ENCODE data around the gene YTHDF1. TPM values are rescaled to one million over a fixed set of nuclear protein-coding genes. Genes with fewer than 3 reads are reported as not detected.

YTHDF1 gene
- total and polyA plus RNA-seq, 2 of the 8 experiments (the other 6 are each of a cell fraction or from before 2014, with no cell fraction given) = 32.8 to 66.0 TPM

GRCh38 chr20:63148696-63149095 is 67.2 kb downstream of the YTHDF1 start:
- ChIA-PET POLR2A (ENCODE audit: partially characterized antibody) (no interaction called here), CTCF (ENCODE audit: partially characterized antibody) (interaction anchor here (0.7 to 1.2 kb wide), 4 partner anchors 9 to 178 kb away, joined by 3 read pairs; no protein-coding TSS in a partner anchor)
- WGBS, 2 experiments (ENCODE audit: extremely low coverage in 1 of 2, insufficient coverage in 1 of 2, insufficient read length in 1 of 2, insufficient replicate concordance in 2 of 2, low coverage in 1 of 2, low lambda C conversion rate in 2 of 2, missing lambda C conversion rate in 1 of 2) = 90% methylated on average over 11 of the region's 11 CpGs; no CpG with 5 or more reads in 1 of the 2 experiments

More at GRCh38 chr20:63148696-63149095, 67.2 kb downstream of the YTHDF1 start:
- Histone ChIP-seq H4K91ac (replicated peaks; ENCODE audit: insufficient read length, low read length) (no peak overlapping the region), H3K23ac (ENCODE audit: insufficient read length) (no peak overlapping the region), H3K36me3 (ENCODE audit: control insufficient read depth in 2 of 4, insufficient read depth in 4 of 4, low read length in 3 of 4) (no peaks in the 10 kb centered on the region), H3K27ac (ENCODE audit: low read depth, low read length) (no peak overlapping the region), H4K8ac (ENCODE audit: extremely low read depth, insufficient read depth, low read length) (no peak overlapping the region), H2BK12ac (ENCODE audit: low read depth, low read length) (no peak overlapping the region), H3K23me2 (ENCODE audit: low read depth, low read length) (no peaks in the 10 kb centered on the region), H3K9ac (replicated peaks in 1 of 4; ENCODE audit: extremely low read depth in 1 of 4, low read depth in 3 of 4, low read length in 3 of 4) (no peak overlapping the region), H3K14ac (ENCODE audit: insufficient read length) (no peak overlapping the region), H3K56ac (replicated peaks; ENCODE audit: insufficient read length, low read depth, low read length) (no peak overlapping the region), H2AK5ac (ENCODE audit: low read depth, low read length) (no peak overlapping the region), H3K4me1 (replicated peaks in 1 of 4; ENCODE audit: control insufficient read depth in 3 of 4, insufficient read depth in 4 of 4, low read length in 3 of 4) (no peaks in the 10 kb centered on the region), H3K27me3 (replicated peaks in 1 of 4; ENCODE audit: control insufficient read depth in 3 of 4, extremely low read depth in 1 of 4, insufficient read depth in 3 of 4, low read length in 3 of 4) (0 out of 7 replicates have a peak, but pooled peaks cover 0 to 2% (median 0%) of the 10 kb centered on the region in 4 experiments), H2BK15ac (ENCODE audit: low read length) (no peak overlapping the region), H2BK20ac (ENCODE audit: low read length) (no peak overlapping the region), H2AFZ (ENCODE audit: low read length) (no peak overlapping the region), H3K4me3 (ENCODE audit: extremely low read depth in 1 of 4, insufficient read depth in 2 of 4, low read depth in 3 of 4, low read length in 4 of 4) (no peak overlapping the region), H3K18ac (ENCODE audit: extremely low read depth, low read length) (no peak overlapping the region), H3K4ac (replicated peaks; ENCODE audit: insufficient read length, low read depth, low read length) (no peak overlapping the region), H4K5ac (ENCODE audit: insufficient read length, low read depth, low read length) (no peak overlapping the region), H3K79me2 (ENCODE audit: control insufficient read depth in 1 of 2, insufficient read depth in 2 of 2, low read length in 2 of 2) (no peaks in the 10 kb centered on the region), H4K20me1 (replicated peaks in 1 of 2; ENCODE audit: control insufficient read depth in 1 of 2, insufficient read depth in 2 of 2, low read length in 2 of 2) (no peaks in the 10 kb centered on the region), H3K4me2 (ENCODE audit: insufficient read depth in 1 of 2, low read depth in 2 of 2, low read length in 2 of 2) (no peak overlapping the region), H2BK5ac (ENCODE audit: low read depth, low read length) (no peak overlapping the region), H3K9me3 (ENCODE audit: insufficient read depth in 2 of 2, low read depth in 1 of 2, low read length in 1 of 2) (peaks cover 8 to 19% of the 10 kb centered on the region in 2 experiments), H2BK120ac (replicated peaks; ENCODE audit: low read depth, low read length) (no peak overlapping the region), H3K79me1 (ENCODE audit: low read depth, low read length) (no peaks in the 10 kb centered on the region)
- DNase-seq (ENCODE audit: low read depth in 1 of 2, low spot score in 2 of 2) = no peak
- FAIRE-seq = no peak
- TF ChIP-seq NRF1 (IDR thresholded peaks at IDR 0.05; ENCODE audit: low read depth, low read length) (no peak), CTBP2 (IDR thresholded peaks at IDR 0.05; ENCODE audit: borderline replicate concordance, insufficient read depth, insufficient read length, low read length) (no peak), EGR1 (IDR thresholded peaks at IDR 0.05; ENCODE audit: borderline replicate concordance, low read depth, low read length) (no peak), GTF2F1 (IDR thresholded peaks at IDR 0.05; ENCODE audit: borderline replicate concordance, low read depth, low read length) (no peak), ATF2 (IDR thresholded peaks at IDR 0.05; ENCODE audit: low read length) (no peak), SP4 (IDR thresholded peaks at IDR 0.05; ENCODE audit: low read length) (no peak), SAP30 (IDR thresholded peaks at IDR 0.05; ENCODE audit: insufficient read depth, insufficient replicate concordance, low read length) (no peak), CHD2 (IDR thresholded peaks at IDR 0.05; ENCODE audit: low read length) (no peak), TCF12 (IDR thresholded peaks at IDR 0.05; ENCODE audit: low read depth, low read length) (no peak), MAFK (IDR thresholded peaks at IDR 0.05; ENCODE audit: low read depth, low read length) (no peak), CREB1 (IDR thresholded peaks at IDR 0.05) (no peak), SIX5 (IDR thresholded peaks at IDR 0.05; ENCODE audit: low read depth, low read length) (no peak), SIN3A (conservative IDR thresholded peaks at IDR 0.05 in 1 of 2, IDR thresholded peaks at IDR 0.05 in 1 of 2; ENCODE audit: low read depth in 1 of 2, low read length in 2 of 2) (no peak), HDAC6 (IDR thresholded peaks at IDR 0.05; ENCODE audit: low read depth, low read length) (no peak)

All from H1 (cell line).